ENCODE data around the gene ULBP3.
"Not testable (repeated sequence)": the region's sequence is repeated elsewhere in the genome, so short reads cannot be mapped to it uniquely, and the experiment has no call there.

Gene ULBP3

DNA sequence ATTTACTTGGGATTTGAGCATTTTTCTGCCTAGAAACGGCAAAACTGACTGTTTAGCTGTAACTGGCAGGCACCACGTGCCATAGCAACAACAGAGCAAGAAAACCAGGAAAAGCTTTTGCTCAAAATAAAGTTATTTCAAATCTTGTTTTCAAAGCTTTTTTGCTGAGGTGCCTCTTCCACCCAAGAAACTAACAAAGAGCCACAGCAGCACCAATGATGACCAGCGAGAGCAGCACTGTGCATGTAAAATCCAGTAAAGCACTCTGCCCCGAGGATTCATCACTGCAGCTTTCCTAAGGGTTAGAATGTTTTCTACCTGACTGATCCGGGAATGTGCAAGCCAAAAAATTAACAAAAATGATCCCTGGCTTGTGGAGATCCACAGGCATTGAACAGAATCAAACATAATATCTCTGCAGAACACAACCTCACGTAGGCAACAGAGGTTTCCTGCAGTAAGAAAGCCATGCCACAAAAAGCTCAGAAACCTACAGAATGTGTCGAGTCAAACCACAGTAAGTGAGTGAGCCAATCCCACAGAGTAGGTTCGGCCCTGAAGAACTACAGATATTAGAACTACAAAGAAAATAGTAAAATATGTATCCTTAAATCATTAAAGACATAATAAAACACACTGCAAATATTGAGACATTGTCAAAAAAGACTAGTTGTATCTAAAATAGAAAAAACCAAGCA, 7.4 kb upstream of the ULBP3 start:
- DNase-seq (ENCODE audit: low spot score): peak; percentile 22

DNA sequence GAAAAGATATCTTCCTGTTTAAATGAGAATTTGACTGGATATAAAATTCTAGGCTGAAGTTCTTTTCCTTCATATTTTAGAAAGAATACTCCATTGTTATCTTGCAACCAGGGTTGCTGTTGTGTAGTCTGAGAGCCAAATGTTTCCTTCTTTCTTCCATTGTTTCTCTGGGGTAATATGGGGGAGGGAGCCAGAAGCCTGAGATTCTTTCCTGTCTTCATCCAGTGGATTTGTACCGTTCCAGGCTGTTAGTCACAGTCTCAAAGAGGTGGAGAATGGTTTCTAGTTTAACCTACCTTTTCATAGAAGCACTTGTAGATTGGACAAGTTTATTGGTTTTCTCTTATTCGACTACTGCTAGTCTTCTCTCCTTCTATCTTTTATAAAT, 6.1 kb upstream of the ULBP3 start:
- DNase-seq (ENCODE audit: low spot score): no peak

DNA sequence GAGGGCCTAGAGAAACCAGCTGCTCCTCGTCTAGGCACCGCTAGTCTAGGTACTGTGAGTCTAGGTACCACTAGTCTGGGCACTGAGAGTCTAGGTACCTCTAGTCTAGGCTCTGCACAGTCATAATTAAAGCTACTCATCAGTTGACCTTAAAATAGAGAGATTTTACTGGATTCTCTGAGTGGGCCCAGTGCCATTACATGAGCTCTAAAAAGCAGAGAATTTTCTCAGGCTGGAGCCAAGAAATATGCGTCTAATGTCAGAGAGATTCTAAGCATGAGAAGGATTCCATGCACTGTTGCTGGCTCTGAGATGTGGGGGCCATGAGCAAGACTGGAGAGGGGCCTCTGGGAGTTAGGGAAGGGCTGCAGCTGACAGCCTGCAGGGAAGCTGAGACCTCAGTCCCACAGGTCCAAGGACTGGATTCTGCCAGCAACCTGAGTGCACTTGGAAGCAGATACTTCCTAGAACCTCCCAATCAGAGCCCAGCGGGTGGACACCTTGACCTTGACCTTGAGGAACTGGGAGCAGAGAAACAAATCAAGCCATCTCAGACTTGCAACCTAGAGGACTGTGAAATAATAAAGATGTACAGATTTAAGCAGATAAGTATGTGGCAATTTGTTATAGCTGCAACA, 5.6 kb upstream of the ULBP3 start:
- DNase-seq (ENCODE audit: low spot score): not testable (repeated sequence)

DNA sequence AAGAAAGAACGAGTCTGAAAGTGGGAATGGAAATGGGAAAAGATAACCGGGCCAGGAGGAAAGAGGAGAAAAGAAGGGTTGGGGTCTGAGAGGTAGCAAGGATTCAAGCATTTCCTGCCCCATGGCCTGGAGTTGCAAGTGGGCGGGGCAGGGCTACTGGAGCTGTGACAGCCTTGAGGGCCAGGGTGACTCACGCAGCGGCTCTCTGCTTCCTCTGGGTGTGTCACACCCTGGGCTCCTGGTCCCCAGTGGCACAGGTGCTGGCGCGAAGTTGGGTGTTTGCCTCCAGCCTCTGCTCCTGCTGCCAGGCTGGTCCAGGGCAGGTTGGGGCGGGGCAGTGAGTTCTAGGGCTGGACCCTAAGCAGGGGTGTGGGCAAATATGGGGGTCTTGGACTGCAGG, 3.3 kb upstream of the ULBP3 start:
- peak; percentile 89 for DNase-seq (ENCODE audit: low spot score)

DNA sequence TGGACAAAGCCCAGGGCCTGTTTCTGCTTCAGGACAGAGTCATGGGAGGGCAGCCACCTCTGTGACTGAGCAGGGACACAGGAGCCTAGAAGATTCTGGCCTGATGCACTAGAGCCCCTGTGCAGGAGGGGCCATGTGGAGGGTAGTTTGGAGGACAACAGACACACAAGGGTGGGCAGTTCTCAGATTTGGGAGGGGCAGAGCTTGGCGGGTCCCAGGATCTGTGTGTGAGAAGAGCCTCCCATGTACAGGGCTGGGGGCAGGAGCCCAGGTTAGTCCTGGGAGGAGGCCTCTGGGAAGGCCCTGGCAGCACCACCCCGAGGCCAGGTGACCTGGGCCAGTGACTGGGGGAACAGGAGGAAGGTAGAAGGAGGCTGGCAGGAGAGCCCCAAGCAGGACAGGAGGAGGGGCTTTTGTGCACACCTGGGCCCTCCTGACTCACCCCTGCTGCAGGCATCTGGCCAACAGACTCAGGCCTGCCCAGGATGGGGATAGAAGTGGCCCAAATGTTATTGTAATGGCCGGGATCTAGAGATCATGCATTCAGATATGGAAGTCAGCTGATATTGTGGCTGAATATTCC, 1.4 kb upstream of the ULBP3 start:
- DNase-seq (ENCODE audit: low spot score): no peak

DNA sequence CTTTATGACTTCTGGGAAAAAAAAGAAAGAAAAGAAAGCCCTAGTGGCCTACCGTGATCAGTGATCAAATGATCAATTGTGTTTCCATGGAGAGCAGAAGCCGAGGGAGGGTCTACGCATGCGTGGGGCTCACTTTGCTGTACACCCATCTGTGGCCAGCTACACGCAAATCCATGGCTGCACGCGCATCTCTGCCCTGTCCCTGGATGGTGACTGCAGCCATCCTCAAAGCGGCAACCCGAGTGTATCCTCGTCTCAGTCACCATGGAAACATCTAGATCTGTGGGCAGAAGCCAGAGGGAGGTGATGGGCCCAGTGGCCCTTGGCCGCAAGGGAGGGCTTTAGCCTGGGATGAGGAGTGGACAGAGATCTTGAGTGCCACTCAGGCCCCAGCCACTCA, 785 bp upstream of the ULBP3 start:
- no peak for DNase-seq (ENCODE audit: low spot score)

DNA sequence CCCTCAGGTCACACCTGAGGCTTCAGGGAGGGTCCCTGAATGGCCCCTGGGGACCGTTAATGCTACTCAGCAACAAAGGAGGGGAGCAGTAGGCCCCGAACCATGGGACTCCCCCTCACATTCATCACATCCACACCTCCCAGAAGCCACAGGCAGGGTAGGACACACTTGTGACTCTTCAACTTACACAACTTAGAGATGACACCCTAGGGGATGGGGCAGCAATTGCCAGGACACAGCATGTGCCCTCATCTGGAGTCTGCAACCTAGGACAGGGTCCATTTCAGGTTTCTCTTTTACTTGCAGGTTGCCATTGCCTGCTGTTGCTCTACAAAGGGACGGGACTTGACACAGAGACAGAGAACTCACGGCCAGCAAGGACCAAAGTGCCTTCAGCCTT, 770 bp downstream of the ULBP3 start:
- peak; percentile 28 for DNase-seq (ENCODE audit: low spot score)

DNA sequence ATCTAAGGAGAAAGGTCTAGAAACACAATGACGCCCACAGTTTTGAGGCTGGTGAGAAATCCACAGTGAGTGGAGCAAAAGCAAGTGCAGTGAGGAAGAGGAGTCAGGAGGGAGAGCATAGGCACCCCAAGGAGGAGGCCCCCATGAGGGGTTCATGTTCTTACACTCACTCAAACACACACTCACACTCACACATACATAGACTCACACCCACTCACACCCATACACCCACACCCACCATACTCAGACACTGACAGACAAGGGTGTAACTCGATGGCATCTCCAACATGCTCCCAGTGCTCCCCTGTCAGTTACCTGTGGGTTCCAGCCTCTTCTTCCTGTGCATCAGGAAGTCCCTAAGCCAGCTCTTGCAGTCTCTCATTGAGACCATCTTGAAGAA, 3.8 kb downstream of the ULBP3 start:
- no peak for DNase-seq (ENCODE audit: low spot score)

DNA sequence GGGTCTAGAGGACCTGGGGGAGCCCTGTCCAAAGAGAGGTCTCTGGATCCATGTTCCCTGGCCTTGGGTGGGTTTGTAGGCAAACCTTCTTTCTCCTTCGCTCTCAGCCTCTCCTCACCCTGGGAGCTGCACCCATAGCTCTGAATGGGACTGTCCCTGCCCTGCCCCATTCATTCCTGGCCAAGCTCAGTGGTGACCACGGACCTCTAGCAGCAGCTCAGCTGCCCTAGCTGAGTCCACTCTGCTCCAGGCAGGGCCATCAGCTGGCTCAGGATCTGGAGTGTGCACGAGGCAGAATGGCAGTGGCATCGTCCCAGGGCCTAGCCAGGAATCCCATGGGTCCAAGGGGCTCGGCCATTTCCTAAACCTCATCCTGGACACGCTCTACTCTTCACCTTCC, 5.3 kb downstream of the ULBP3 start:
- DNase-seq (ENCODE audit: low spot score): no peak

DNA sequence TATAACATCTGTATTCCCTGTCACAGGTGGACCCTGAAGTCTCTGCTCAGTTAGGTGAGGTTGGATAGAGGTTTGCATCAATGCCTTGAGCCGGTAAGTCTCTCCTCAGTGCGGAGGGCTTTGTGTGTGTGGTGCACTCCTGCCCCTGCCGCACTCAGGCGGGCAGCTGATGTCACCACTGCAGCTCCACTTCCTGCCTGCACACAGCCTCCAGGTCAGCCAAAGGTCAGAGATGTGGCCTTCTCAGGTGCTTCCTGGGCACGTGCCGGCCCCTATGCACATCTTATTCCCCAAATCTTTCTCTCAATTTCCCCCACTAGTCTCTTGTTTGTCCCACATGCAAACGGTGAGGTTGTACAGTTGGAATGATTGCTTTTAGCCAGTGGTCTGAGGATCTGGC, 8.9 kb downstream of the ULBP3 start:
- DNase-seq (ENCODE audit: low spot score): not testable (repeated sequence)

DNA sequence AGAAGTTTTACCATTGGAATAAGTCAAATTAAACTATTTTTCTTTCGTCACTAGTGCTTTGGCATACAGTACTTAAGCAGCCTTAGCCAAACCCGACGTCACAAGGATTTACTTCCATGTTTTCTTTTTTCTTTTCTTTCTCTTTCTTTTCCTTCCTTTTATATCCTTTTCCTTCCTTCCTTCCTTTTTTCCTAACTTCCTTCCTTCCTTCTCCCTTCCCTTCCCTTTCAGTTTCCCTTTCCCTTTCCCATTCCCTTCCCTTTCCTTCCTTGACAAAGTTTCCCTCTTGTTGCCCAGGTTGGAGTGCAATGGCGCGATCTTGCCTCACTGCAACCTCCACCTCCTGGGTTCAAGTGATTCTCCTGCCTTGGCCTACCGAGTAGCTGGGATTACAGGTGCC, 9.9 kb downstream of the ULBP3 start:
- DNase-seq (ENCODE audit: low spot score): no peak

DNA sequence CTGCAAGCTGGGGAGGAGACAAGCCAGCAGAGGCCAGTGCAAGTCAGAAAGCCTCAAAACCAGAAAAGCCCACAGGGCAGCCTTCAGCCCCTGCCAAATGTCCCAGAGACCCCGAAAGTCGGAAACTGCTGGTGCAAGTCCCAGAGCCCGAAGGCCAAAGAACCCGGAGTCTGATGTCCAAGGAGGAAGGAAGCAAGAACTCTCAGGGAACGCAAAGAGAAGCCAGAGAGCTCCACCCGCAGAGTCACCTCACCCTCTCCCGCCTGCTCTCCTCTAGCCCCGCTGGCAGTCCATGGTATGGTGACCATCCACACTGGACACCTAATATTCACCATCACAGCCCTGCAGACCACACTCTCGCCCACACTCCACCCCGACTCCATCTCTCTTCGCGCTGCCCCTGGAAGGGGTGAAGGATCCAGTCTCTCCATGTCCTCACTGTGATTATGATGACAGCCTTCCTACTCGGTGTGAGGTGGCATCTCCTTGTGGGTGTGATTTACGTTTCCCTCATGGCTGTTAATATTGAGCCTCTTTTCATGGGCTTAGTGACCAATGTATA, 10.6 kb downstream of the ULBP3 start:
- DNase-seq (ENCODE audit: low spot score): no peak

DNA sequence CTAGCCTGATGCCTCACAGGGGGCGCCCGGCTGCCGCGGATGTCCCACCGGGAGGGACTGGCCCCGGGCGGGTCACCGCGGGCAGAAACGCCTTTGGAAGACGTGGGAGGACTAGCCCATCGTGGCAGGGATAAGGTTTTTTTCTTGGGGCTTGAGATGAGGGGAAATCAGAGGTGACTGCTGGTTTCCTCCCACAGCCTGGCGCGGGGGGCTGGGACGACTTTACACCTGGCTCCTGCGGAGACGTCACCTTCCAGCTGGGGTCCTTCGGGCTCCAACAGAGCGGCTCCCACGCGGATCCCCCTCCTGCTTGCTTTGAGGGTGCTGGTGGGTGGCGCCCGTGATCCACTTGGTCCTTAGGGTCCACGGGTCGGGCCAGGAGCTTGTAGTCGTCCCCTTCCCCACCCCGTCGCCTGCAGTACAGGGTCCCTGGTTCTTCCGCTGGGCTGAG, 11.4 kb downstream of the ULBP3 start:
- no peak for DNase-seq (ENCODE audit: low spot score)

DNA sequence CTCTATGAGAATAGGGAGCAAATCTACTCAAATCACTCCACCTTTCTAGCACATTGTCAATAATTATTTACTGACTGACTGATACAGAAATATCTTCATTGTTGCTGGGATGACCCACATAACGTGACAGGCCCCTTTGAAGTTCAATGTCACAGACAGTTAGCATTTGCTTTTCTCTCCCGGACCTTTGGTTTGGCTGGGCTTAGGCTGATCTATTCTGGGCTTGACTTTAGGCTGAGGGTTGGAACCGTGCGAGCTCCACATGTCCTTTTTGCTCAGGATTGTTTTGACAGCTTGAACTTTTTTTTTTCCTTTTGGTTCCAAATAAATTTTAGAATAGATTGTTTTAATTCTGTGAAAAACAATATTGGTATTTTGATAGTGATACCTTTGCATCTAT, 12.0 kb downstream of the ULBP3 start:
- no peak for DNase-seq (ENCODE audit: low spot score)

DNA sequence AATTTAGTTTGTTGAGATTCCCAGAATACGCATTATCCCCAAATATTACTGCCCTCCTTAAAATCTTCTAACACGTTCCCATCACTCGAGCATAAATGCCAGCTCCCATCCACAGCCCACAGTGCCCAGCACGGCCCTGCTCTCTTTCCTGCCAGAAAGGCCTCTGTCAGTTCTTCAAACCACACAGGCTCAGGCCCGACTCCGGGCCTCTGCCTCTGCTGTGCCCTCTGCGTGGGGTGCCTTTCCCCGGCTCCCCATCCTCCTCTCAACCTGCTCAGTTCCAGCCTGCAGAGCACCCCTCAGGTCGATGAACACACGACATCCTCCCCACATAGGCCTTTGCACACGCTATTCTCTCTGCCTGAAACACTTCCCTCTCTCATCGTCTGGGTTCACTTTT, 12.8 kb downstream of the ULBP3 start:
- no peak for DNase-seq (ENCODE audit: low spot score)

DNA sequence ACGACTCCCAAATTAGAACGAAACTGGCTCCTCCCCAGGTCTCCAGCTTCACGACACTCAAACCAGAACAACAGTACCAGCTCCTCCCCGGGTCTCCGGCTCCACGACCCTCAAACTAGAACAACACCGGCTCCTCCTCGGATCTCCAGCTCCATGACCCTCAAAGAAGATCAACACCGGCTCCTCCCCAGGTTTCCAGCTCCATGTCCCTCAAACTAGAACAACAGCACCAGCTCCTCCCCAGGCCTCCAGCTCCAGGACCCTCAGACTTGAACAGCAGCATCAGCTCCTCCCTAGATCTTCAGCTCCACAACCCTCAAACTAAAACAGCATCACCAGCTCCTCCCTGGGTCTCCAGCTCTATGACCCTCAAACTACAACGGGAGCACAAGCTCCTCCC, 13.8 kb downstream of the ULBP3 start:
- DNase-seq (ENCODE audit: low spot score): no peak

DNA sequence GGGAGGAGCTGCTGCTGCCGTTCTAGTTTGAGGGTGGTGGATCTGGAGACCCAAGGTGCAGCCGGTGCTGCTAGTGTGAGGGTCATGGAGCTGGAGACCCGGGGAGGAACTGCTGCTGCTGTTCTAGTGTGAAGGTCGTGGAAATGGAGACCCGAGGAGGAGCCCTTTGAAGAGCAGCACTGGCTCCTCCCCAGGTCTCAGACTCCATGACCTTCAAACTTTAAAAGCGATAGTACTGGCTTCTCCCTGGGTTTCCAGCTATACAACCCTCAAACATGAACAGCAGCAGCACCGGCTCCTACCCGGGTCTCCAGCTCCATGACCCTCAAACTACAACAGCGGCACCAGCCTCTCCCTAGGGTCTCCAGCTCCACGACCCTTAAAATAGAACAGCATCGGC, 15.5 kb downstream of the ULBP3 start:
- no peak for DNase-seq (ENCODE audit: low spot score)

DNA sequence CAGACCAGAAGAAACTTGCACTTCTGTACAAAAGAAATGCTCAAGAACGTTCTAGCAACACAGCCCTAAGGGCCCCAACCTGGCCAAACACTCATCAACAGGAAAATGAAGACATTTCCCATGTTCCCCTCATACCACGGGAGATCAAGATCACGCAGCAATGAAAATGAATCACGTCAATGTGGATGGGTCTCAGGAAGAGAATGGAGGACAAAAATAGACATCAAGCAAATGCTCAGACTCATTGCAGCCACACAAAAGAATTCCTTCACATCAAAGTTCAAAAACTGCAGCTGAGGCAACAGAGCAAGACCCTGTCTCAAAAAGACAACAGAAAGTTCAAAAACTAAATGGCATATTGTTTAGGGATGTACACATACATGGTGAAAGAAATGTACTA, 18.1 kb downstream of the ULBP3 start:
- no peak for DNase-seq (ENCODE audit: low spot score)

DNA sequence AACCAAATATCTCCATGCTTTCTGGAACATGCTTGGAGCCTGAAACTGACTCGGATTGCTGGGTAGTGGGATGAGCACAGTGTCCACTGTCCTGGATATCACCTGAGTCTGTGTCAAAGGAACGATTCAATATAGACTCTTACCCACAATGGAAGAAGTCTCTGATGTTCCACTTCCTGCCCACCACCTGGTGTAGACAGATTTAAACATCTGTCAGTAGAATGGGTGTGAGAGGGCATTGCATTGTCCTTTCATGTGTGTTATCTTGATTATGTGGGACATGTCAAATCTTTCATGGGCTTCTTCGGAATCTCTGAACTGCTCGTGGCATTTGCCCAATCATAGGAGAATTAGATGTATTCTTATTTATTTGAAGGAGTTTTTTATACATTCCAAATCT, 20.8 kb downstream of the ULBP3 start:
- DNase-seq (ENCODE audit: low spot score): no peak

DNA sequence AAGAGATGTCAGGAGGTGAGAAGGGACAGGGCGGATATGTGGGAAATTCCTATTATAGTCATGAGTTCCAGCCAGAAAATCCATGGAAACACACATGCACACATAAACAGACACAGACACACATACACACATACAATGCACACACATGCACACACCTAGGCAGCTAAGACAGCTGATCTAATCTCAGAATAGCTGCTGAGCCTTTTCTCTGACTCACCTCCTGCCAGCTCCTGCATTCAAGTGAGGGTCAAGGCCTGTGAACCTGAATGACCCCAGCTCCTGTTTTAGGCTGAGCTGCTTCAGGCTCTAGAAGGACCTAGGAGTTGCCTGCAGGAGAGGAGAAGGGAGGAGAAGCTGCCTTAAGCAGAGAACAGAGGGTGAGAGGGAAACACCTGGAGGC, 22.0 kb downstream of the ULBP3 start:
- DNase-seq (ENCODE audit: low spot score): no peak

DNA sequence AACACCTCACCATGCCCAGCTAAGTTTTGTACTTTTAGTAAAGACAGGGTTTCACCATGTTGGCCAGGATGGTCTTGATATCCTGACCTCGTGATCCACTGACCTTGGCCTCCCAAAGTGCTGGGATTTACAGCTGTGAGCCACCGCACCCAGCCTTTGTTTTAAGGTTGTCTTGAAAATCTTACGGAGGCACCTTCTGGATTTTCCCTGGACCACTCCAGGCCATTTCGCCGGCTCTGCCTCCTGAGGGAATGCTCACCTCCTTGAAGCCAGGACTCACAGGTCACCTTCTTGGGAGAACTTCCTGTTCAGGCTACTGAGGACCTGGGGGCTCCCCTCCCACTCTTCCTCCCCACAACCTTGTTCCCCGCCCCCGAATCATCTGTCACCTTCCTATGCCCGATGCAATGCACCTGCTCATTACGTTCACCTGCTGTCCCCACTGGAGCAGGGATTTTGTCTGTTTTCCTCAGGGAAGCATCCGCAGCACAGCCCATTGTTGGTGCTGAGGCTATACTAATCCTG, 24.2 kb downstream of the ULBP3 start:
- no peak for DNase-seq (ENCODE audit: low spot score)

DNA sequence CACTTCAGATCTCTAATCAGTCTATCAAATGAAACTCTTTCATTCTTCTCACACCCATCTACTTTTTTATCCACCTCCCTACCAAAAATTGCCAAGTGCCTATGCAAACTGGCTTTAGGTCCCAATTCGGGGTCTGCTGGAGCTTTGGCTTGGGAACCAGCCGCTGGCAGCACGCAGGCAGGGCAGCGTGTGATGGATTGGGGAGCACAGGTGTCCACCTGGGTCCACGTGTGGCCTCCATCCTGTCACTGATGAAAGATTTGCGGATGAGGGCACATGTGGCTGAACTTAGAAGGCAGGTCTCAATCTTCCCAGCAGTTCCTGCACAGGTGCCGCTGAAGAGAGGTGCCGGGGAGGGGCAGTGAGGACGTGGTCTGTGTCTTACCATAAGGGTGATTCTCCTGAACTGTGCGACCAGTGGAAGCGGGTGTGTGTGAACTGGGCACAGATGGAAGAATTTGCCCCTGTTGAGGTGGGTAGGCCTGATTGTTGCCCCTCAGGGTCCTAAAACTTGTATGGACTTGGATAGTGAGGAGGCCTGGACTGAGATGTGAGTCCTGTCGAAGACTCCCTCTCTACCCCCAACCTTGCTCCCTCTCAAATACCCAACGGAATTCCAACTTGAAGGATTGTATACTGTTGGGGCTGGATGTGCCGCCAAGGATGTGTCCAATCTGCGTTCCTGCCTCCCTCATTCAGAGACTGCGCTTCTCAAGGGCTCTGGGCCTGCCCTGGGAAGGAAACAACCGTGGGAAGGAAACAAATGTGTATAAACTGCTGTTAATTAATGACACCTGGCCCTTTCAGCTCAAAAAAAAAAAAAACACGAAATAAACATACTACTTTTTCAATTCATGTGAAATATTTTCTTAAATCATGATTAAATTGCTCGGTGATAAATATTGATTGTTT, 25.2 kb downstream of the ULBP3 start:
- DNase-seq (ENCODE audit: low spot score): no peak

Measured in RKO (cell line).